K562 (cell line): ENCODE data around the gene SAMD4A. TPM values are rescaled to one million over a fixed set of nuclear protein-coding genes. Genes with fewer than 3 reads are reported as not detected.

Experiments used
- ATAC-seq: fragments of 200-7000 bp; cut with Tn5 transposase; 3 replicates; pipeline ENCODE4 v1.9.1; 2020; ENCODE audit warnings: moderate library complexity
- BruUV-seq: library from RNA; stranded (reverse); fragments of 400-500 nt; replicated peaks from 2 replicates; lab custom pipeline; 2021; lab: Mats Ljungman, UMichigan
- CTCF ChIA-PET: fragments of 300-600 bp; formaldehyde crosslinking; extraction: SDS; loops from one replicate; lab custom pipeline; 2021; ENCODE audit warnings: low intra/inter-chr PET ratio; lab: Yijun Ruan, JAX
- POLR2A ChIA-PET: fragments of 300-600, 350-650 bp; sonication (Branson Sonifier 250); formaldehyde crosslinking; extraction: SDS; loops from one replicate; lab custom pipeline; 2021; ENCODE audit warnings: antibody characterized with exemption, inconsistent platforms; lab: Yijun Ruan, JAX
- DNase-seq, 4 experiments: peaks; one replicate each; pipeline versions ENCODE4 v3.0.0 to v3.0.0-alpha.2; 2011 to 2018; ENCODE audit warnings: low spot score in 3 of 4, mixed read lengths in 3 of 4; ENCODE audit errors: extremely low read depth in 1 of 4
- FAIRE-seq: peaks from 2 replicates; lab custom pipeline; 2011; peaks lifted over from hg19 to GRCh38; lab: Jason Lieb, UNC
- H2AFZ ChIP-seq: 2 replicates; pipeline ENCODE4 v1.6.0; 2011; ENCODE audit warnings: low read depth, low read length, control low read depth, inconsistent platforms
- H3K27ac ChIP-seq: fragments of 200-600 bp; 3 replicates; pipeline ENCODE4 v1.8.0; 2011; ENCODE audit warnings: low read depth, mild to moderate bottlenecking, control low read depth, inconsistent platforms, low read length, moderate library complexity, mixed read lengths; ENCODE audit errors: extremely low read depth
- H3K27me3 ChIP-seq, 2 experiments: fragments of 300-600 bp in 1 of 2; 2 replicates in 1 of 2; 3 replicates in 1 of 2; pipeline versions ENCODE4 v1.6.0 to v1.8.0; 2011; ENCODE audit warnings: inconsistent platforms in 2 of 2, low read length in 2 of 2, mild to moderate bottlenecking in 1 of 2, mixed read lengths in 1 of 2, moderate library complexity in 1 of 2; ENCODE audit not compliant: control insufficient read depth in 2 of 2, insufficient read depth in 2 of 2
- H3K36me3 ChIP-seq: fragments of 300-600 bp; 3 replicates; pipeline ENCODE4 v1.8.0; 2011; ENCODE audit warnings: mild to moderate bottlenecking, low read length, inconsistent platforms; ENCODE audit not compliant: control insufficient read depth, insufficient read depth
- H3K4me1 ChIP-seq, 2 experiments: fragments of 200-600 bp in 1 of 2; replicated peaks in 1 of 2; 2 replicates in 1 of 2; 3 replicates in 1 of 2; pipeline versions ENCODE4 v1.5.1 to v1.8.0; 2011; ENCODE audit warnings: inconsistent platforms in 2 of 2, low read length in 2 of 2, mild to moderate bottlenecking in 1 of 2, mixed read lengths in 1 of 2, moderate library complexity in 1 of 2; ENCODE audit not compliant: control insufficient read depth in 2 of 2, insufficient read depth in 2 of 2
- H3K4me2 ChIP-seq: 2 replicates; pipeline ENCODE4 v1.6.1; 2011; ENCODE audit warnings: low read length, control low read depth, inconsistent platforms, mixed read lengths; ENCODE audit not compliant: insufficient read depth
- H3K4me3 ChIP-seq: fragments of 200-600 bp; sonication (generic), shearing (Covaris generic); 2 replicates; pipeline ENCODE4 v1.5.1; 2016; ENCODE audit warnings: control low read depth, inconsistent platforms
- H3K79me2 ChIP-seq: fragments of 200-600 bp; 3 replicates; pipeline ENCODE4 v1.8.0; 2011; ENCODE audit warnings: low read length, inconsistent platforms; ENCODE audit not compliant: control insufficient read depth, insufficient read depth
- H3K9ac ChIP-seq, 2 experiments: 2 replicates each; pipeline versions ENCODE4 v1.6.0 to v1.6.1; 2011; ENCODE audit warnings: low read depth in 2 of 2, low read length in 2 of 2, control low read depth in 1 of 2, inconsistent platforms in 1 of 2, mild to moderate bottlenecking in 1 of 2, mixed read lengths in 1 of 2; ENCODE audit not compliant: insufficient read depth in 1 of 2
- H3K9me1 ChIP-seq: one replicate; pipeline ENCODE4 v1.6.0; 2011; ENCODE audit warnings: inconsistent platforms, mild to moderate bottlenecking, low read length, moderate library complexity; ENCODE audit not compliant: control insufficient read depth, insufficient read depth
- H3K9me3 ChIP-seq: replicated peaks from 2 replicates; pipeline ENCODE4 v1.5.1; 2011; ENCODE audit warnings: low read depth, low read length, inconsistent platforms; ENCODE audit not compliant: control insufficient read depth, insufficient read depth
- H4K20me1 ChIP-seq: replicated peaks from 2 replicates; pipeline ENCODE4 v1.6.1; 2011; ENCODE audit warnings: low read length, inconsistent platforms, mixed read lengths; ENCODE audit not compliant: control insufficient read depth, insufficient read depth
- MAFK ChIP-seq: IDR thresholded peaks from 2 replicates; pipeline ENCODE4 v1.6.1; 2011; ENCODE audit warnings: low read length, improper control_type of control experiment
- NFE2 ChIP-seq: IDR thresholded peaks from 2 replicates; pipeline ENCODE4 v1.6.1; 2014; ENCODE audit warnings: antibody characterized with exemption, low read depth
- PCBP1 ChIP-seq: fragments of 200-400 bp; formaldehyde crosslinking; IDR thresholded peaks from 2 replicates; pipeline ENCODE4 v1.6.1; 2018; ENCODE audit warnings: mild to moderate bottlenecking, low read depth, low read length; ENCODE audit not compliant: poor library complexity, severe bottlenecking
- SMARCA4 ChIP-seq: fragments of 450-650 bp; IDR thresholded peaks from 2 replicates; pipeline ENCODE4 v1.6.1; 2016
- ZFP30 ChIP-seq: fragments of 250-450 bp; sonication (Bioruptor Pico); IDR thresholded peaks from 2 replicates; pipeline ENCODE4 v1.8.0; 2022; ENCODE audit warnings: moderate library complexity, mild to moderate bottlenecking, inconsistent platforms, borderline replicate concordance
- ZNF212 ChIP-seq: fragments of 450-650 bp; formaldehyde crosslinking; IDR thresholded peaks from 2 replicates; pipeline ENCODE4 v1.4.0; 2020; ENCODE audit warnings: mild to moderate bottlenecking
- WGBS: fragments of 100-300 bp; shearing (Covaris generic); methylation state at CpG from one replicate; pipeline ENCODE4 v1.1.6; 2016; ENCODE audit warnings: low coverage, mixed read lengths; ENCODE audit not compliant: insufficient coverage; ENCODE audit errors: missing lambda C conversion rate; 5-methylcytosine and 5-hydroxymethylcytosine counted together
- in situ Hi-C: fragments of 300-500 bp; cut with MboI; formaldehyde crosslinking; loops from 4 replicates; pipeline ENCODE4 v1.15.0; 2018; ENCODE audit warnings: inconsistent platforms, mixed read lengths
- intact Hi-C: fragments of 100-400 bp; cut with micrococcal nuclease; formaldehyde crosslinking; loops from 2 replicates; pipeline ENCODE4 v1.14.2; 2022
- polyA plus RNA-seq, 8 experiments: library from polyadenylated mRNA; depleted of rRNA in 4 of 8; stranded (reverse) in 5 of 8; unstranded in 3 of 8; fragments of >200 nt; fragmentation: Nextera tagmentation in 2 of 8; fragmentation: Illumina TruSeq in 1 of 8; extraction: Ambion mirVana in 2 of 8; extraction: Trizol in 1 of 8; gene quantifications; 2 replicates each; pipeline versions ENCODE4 v1.2.1 to v1.2.3, GENCODE V29; 2011 to 2014; ENCODE audit warnings: inconsistent platforms in 1 of 8, missing spikeins in 1 of 8
- total RNA-seq, 7 experiments: library from RNA; depleted of rRNA in 6 of 7; stranded (reverse); fragments of >200 nt in 6 of 7; fragmentation: Illumina TruSeq in 2 of 7; extraction: Trizol in 2 of 7; gene quantifications; 2 replicates each; pipeline versions ENCODE4 v1.2.1 to v1.2.3, GENCODE V29; 2011 to 2021; ENCODE audit warnings: low replicate concordance in 1 of 7
- TF ChIP-seq, protein P1 (sequence below): sonication (generic); formaldehyde crosslinking; IDR thresholded peaks from 2 replicates; pipeline ENCODE4 v1.8.1; 2023; ENCODE audit warnings: mild to moderate bottlenecking, missing genetic modification reagents

The SAMD4A gene
- total and polyA plus RNA-seq, 9 of the 15 experiments (the other 6 are each of a cell fraction or from before 2014, with no cell fraction given): 0.66 to 6.8 (median 3.3) TPM

DNA sequence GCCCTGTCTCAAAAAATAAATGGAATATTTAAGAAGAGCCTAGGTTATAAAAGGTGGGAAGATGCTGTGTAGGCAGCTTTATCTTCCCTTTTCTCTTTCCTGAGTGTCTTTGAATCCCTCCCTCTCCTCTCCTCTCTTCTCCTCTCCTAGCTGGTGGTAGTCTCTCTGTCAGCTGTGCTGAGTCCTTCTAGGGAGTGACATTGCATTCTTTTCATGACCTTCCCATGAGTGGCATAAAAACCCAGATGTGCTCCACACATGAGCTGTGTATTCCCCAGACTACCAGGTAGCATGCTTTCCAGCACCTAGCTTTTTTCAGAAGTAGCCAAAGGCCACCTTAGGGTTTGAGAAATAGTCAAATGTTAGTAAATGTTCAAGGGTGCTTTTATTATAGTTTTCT, 23.6 kb downstream of the SAMD4A start:
- Histone ChIP-seq H3K4me2 (no peak overlapping the region), H3K79me2 (peaks cover 5% of the 10 kb centered on the region; the same call in 1 of the 3 replicates), H3K9me3 (no peaks in the 10 kb centered on the region), H3K9ac (no peak overlapping the region), H2AFZ (no peak overlapping the region), H3K4me1 (no peaks in the 10 kb centered on the region; a peak in 2 of 5 replicates), H3K27ac (no peak overlapping the region), H3K4me3 (no peak overlapping the region), H3K36me3 (no peaks in the 10 kb centered on the region), H4K20me1 (no peaks in the 10 kb centered on the region), H3K27me3 (no peaks in the 10 kb centered on the region), H3K9me1 (no peaks in the 10 kb centered on the region)
- DNase-seq (no peak), ATAC-seq (no peak; the same call in 2 of the 3 replicates), FAIRE-seq (no peak)
- in situ Hi-C loops: no loop called here
- ChIA-PET POLR2A (interaction anchor here (0.5 to 0.7 kb wide), 2 partner anchors 18 to 448 kb away, joined by 3 read pairs; no protein-coding TSS in a partner anchor), CTCF (no interaction called here)
- BruUV-seq: no TSS peak
- TF ChIP-seq NFE2 (0 out of 2 replicates have a peak, but pooled peaks have one; percentile 8), PCBP1 (no peak)
- intact Hi-C loops: no loop called here

DNA sequence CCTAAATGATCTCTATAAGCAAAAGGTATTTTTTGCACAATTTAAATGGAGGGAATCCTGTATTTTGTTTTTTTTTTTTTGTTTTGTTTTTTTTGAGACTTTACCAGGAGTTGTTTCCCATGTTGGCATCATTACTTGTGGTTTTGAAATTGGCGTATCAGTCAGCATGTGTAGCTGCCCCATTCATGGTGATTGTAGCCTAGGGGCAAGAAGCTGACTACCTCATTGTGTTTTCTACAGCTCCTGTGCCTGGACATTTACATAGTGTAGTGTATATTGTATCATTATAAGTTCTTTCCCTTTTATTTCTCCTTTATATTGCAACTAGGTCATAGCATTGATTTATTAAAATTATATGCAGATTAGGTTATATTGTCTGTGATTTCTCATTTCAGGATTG, 24.5 kb downstream of the SAMD4A start:
- intact Hi-C loops: no loop called here
- Histone ChIP-seq H3K4me3 (no peak overlapping the region), H3K79me2 (peaks cover 5% of the 10 kb centered on the region; the same call in 1 of the 3 replicates), H3K4me2 (no peak overlapping the region), H3K9me3 (no peaks in the 10 kb centered on the region), H3K27me3 (no peaks in the 10 kb centered on the region), H3K36me3 (no peaks in the 10 kb centered on the region), H4K20me1 (no peaks in the 10 kb centered on the region), H3K9ac (no peak overlapping the region), H3K9me1 (no peaks in the 10 kb centered on the region), H3K27ac (no peak overlapping the region), H3K4me1 (no peaks in the 10 kb centered on the region; a peak in 2 of 5 replicates), H2AFZ (no peak overlapping the region)
- ATAC-seq (no peak), DNase-seq (no peak), FAIRE-seq (no peak)
- no TSS peak for BruUV-seq
- 100% methylated on average over 1 of the region's 1 CpG for WGBS
- in situ Hi-C loops: no loop called here
- ChIA-PET POLR2A (interaction anchor here (0.6 to 1.6 kb wide), 2 partner anchors 13 to 1968 kb away, joined by 3 read pairs; no protein-coding TSS in a partner anchor), CTCF (no interaction called here)
- TF ChIP-seq, protein P1, sequence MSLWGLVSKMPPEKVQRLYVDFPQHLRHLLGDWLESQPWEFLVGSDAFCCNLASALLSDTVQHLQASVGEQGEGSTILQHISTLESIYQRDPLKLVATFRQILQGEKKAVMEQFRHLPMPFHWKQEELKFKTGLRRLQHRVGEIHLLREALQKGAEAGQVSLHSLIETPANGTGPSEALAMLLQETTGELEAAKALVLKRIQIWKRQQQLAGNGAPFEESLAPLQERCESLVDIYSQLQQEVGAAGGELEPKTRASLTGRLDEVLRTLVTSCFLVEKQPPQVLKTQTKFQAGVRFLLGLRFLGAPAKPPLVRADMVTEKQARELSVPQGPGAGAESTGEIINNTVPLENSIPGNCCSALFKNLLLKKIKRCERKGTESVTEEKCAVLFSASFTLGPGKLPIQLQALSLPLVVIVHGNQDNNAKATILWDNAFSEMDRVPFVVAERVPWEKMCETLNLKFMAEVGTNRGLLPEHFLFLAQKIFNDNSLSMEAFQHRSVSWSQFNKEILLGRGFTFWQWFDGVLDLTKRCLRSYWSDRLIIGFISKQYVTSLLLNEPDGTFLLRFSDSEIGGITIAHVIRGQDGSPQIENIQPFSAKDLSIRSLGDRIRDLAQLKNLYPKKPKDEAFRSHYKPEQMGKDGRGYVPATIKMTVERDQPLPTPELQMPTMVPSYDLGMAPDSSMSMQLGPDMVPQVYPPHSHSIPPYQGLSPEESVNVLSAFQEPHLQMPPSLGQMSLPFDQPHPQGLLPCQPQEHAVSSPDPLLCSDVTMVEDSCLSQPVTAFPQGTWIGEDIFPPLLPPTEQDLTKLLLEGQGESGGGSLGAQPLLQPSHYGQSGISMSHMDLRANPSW (CRISPR knock-in tag): no peak
- no peak for TF ChIP-seq MAFK
- TF ChIP-seq ZNF212: no peak
- TF ChIP-seq ZFP30: no peak
- no peak for TF ChIP-seq SMARCA4
